GM19238 (cell line): ENCODE measurements around the gene SLC38A6.

Experiments
- DNase-seq: peaks from one replicate; pipeline ENCODE4 v3.0.0; 2011; ENCODE audit warnings: low spot score; ENCODE audit not compliant: insufficient read length

The SLC38A6 gene

GRCh38 chr14:60977847-60978246, 3.2 kb upstream of the SLC38A6 start:
- no peak for DNase-seq

DNA sequence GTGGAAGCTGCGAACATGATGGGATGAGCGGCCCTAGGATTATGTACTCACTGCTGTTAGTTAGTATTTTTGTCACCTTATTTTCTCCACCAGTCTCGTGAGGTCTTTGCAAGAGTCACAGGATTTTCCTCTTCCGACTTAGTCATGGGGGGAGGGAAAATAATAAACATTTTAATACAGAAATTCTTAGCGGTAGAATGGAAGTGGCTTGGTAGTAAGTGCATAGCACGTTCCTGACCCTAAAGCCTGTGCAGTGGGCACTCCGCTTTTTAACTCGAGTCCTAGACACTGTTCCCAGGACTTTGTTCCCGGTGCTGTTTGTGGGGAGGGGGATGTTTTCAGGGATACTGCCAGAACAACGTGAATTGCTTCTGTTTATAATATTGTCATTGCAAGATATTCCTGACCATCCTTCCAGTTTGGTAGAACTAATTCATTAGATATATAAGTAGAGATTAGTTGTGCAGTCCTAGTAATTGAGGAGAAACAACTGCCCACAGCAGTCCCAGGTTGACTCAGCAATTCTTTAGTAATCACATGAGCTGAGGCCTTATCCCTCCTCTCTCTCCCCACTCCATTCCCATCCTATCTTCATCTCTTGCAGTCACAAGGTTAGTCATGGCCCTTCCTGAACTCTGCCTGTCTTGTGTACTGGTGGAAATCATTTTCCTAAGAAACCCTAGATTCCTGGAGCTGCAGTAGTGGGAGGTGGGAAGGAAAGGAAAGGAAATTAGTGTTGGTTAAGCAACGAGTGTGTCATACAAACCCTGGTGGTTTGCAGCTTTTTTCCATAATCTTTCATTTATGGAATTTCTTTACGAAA, 799 bp downstream of the SLC38A6 start:
- DNase-seq: no peak

GRCh38 chr14:60984196-60984595, 3.2 kb downstream of the SLC38A6 start:
- DNase-seq: no peak

GRCh38 chr14:60986500-60986899, 5.5 kb downstream of the SLC38A6 start:
- DNase-seq: no peak

- no peak for DNase-seq
These were observed 8.6 kb downstream of the SLC38A6 start for GRCh38 chr14:60989599-60989998.

DNA sequence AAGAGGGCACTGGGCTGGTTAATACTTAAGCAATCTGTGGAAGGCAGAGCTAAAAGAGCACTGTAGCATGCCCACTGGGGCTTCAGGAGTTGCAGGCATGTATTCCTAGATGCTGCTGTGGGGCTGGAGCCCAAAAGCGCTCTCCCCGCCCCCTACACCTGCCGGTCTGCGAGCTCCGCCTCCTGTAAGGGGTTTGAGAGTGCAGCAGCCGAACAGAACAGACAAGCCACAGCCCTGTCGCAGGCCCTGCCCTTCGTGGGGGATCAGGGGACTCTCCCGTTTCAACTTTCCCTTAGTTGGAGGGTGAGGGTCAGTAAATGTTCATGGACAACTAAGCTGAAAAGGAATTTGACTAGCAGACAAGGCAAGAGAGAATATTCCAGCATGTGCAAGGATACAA, 17.6 kb downstream of the SLC38A6 start:
- DNase-seq: no peak

- DNase-seq: no peak
These were observed 18.5 kb downstream of the SLC38A6 start for GRCh38 chr14:60999536-60999935.

DNA sequence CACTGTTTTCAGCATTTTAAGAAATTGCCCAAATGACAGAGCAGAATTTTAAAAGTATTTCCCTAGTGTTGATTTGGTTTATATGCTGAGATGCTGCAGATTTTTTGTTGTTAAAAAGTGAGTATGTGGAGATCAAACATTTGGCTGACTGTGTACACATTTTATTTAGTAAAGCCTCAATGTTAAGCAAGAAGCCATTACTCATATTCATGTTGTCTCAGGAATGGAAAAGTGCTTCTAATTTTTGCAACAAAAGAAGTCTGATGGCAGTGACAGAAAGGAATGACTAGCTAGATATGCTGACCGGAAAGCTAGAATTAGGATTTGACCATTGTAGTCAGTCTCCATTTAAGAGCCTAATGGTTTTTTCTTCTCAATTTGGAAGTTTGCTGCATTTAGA, 22.5 kb downstream of the SLC38A6 start:
- DNase-seq: no peak

GRCh38 chr14:61019537-61019936, 38.5 kb downstream of the SLC38A6 start:
- DNase-seq: no peak

DNA sequence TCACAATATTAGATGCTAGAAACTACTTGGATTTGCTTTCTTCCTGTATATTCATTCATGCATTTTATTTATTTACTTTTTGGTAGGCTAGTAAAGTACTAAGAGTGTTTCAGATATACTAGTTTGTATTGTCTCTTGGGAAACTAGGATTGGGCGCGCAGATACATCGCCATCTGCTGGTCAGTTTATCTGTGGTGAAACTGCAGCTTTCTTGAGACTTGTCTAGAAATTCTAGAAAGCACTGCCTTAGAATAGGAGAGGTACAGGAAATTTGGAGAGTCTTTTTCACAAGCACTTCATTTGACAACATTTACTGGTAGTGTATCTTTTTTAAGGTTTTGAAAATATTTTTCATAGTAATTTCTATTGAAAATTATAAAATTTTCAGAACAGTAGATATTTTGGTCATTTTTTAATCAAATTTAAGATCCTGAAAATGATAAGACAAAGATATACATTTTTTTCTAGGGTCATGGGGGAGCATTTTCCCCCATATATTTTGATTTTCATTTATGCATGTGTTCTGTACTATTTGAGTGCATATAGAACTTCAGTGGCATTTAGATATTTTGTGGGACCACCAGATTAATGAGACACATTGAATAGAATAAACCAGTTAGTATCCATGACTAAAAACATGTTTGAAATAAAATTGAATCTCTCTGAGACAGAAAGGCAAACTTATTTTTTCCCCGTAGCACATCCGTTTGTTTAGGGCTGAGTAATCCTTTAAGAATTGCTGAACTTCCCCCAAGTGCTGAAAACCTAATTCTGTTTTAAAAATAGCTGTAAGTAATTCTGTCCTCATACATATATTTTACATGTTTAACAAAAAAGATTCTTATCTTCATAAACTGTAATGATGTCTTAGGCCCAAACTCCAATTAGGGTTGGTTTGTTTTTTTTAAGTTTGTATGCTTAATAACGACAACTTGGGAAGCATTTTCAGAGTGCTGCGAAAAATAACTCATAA, 44.5 kb downstream of the SLC38A6 start:
- peak; percentile 6 for DNase-seq

DNA sequence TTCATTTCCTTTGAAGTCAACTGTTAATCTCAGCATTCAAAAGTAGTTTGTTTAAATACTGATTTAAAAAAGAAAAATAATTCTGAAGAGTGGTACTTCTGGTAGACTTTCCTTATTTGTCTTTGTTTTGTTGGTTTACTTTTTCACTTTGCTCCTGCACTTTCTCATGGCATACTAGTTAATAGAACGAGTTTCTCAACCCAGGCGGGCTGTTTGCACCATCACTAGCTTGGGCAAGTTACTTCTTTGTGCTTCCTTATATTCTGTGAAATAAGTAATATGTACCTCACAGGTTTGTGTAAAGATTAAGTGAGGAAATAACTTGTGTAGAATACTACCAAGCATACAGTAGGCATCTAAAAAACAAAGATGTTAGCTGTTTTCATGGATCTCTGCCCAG, 45.5 kb downstream of the SLC38A6 start:
- DNase-seq: no peak

DNA sequence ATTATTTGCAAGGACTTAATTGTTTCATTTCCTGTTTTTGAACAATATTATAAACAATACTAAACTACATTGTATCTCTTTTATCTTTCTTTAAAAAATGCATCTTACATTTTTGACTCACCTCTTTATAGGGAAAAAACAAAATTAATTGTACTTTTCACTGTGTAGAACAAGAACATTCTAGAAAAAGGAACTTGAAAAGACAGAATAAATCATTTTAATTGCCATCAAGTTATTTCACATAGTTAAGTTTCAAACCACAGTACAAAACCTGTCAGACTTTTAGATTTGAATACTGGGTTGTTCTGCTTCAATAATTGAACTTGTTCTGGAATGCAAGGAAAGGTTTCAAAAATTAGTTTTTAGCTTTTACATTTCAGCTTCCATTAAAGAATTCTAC, 50.0 kb downstream of the SLC38A6 start:
- no peak for DNase-seq

DNA sequence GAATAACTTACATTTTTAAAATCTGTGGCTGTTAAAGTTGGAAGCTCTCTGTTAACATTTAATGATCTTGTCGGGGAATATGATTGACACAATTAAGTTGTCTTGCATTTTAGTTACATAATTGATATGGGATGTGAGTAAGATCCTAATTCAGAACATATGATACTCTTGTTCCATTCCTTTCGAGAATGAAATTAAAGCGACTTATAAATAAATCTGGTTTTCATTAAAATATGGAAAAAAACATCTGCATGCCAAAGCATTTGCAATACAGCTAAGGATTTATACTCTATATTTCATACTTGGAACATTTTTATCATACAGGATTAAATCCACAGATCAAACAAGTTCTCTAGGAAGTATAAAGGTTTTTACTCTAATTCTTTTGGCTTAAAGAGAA, 52.0 kb downstream of the SLC38A6 start:
- DNase-seq: no peak

DNA sequence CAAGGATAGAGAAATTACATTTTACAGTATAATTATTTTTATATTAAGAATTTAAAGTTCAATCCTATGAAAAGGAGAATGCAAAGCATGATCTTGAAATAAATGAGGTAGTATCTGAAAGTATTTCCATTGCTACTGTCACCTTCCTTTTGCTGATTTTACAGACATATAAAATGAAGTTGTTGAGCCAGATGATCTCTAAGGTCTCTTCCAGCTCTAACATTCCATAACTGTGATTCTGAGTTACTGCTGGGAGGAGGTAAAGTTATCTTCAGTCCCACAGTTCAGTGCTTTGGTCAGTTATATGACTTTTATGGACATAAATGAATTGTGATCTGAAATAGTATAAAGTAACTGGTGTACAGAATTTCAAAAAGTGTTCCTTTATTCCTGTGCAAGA, 52.8 kb downstream of the SLC38A6 start:
- no peak for DNase-seq

DNA sequence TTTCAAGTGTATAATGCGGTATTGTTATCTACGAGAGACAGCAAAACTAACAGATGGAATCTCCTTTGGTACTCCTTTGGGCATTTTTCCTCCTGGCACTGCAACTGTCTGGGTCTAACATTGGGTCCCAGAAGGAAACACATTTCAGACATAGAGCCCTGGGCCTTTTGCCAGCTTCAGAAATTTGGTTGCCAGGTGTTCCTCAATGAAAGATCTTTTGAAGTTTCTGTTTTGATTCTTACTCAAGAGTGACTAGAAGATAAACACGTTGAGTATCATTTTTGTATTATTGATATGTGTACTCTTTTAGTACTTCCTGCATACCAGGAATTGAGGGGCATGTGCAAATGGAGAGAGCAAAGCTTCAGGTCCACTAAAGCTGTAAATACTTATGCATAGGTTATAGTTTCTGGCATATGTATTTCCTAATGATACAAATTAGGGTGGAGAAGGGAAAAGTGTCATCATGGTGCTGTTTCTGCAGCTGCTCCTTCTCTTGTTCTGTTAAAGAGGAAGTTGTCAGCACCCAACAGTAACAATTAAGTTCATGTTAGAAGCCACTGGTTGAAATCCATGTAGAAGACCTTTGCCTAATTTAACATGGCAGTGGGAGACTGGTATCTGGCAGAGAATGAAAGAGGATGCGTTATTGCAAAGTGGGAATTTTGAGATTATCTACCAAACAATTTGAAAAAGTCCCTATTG, 53.5 kb downstream of the SLC38A6 start:
- DNase-seq: no peak

DNA sequence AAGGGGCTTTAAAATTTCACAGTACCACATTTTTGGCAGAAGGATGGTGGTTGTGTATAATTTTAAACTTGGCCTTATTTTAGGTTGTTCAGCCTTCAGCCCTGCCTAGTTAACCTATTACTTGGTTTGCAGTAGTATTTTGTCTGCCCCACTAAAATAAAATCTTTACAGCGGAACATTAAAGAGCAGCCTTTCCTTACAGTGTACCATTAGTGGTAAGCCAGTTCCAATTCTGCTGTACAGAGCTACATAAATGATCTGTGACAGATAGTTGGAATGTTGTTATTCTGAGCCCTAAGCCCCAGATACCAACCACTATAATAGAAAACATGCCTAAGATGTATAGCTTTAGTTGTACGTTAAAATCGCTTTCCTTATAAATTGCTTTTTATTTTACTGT, 56.2 kb downstream of the SLC38A6 start:
- DNase-seq: no peak

- no peak for DNase-seq
These were observed 60.7 kb downstream of the SLC38A6 start for GRCh38 chr14:61041704-61042103.

- no peak for DNase-seq
These were observed 61.2 kb downstream of the SLC38A6 start for GRCh38 chr14:61042220-61042619.

DNA sequence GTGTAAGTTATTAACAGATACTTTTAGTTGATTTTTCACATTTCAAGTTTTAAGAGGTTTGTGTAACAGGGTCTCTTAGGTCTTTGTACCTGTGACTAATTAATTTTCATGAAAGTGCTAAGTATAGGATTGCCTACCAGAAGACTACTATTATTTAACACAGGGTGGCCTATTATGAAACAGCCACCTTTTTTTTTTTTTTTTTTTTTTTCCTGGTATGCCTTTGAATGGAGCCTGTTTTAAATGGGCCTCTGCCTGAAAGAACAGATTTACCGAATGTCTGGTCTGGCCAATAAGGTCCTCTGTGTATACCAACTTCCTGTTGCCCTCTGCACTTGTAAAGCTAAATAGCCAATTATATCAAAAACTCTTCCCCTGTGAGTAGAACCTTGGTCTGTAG, 62.5 kb downstream of the SLC38A6 start:
- DNase-seq: no peak

DNA sequence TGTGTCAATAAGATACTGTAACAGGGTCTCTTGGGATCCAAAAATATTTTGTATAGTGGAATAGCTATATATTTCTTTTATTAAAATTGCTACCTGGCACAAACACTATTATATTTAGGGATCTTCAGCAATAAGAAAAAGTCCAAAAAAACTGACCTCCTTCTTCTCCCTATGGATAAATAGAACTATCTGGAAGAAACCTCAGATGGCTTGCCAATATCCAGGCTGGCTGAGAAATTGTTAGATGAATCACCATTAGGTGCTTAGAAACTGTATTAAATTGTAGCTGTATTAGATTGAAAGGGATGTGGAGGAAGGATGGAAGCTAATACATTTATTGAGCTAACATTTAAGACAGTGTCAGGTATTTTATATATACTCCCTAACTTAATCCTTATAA, 66.0 kb downstream of the SLC38A6 start:
- no peak for DNase-seq

GRCh38 chr14:61048640-61049039, 67.6 kb downstream of the SLC38A6 start:
- DNase-seq: no peak

GRCh38 chr14:61050417-61050816, 69.4 kb downstream of the SLC38A6 start:
- DNase-seq: no peak
